ENCODE results near the gene SLC8A1. TPM values are rescaled to one million over a fixed set of nuclear protein-coding genes. Genes with fewer than 3 reads are reported as not detected.

Gene SLC8A1
- total and polyA plus RNA-seq, 10 of the 15 experiments (the other 5 are each of a cell fraction or from before 2014, with no cell fraction given), result under 0.01 to 1.2 (median 0.01) TPM; not detected in 3

DNA sequence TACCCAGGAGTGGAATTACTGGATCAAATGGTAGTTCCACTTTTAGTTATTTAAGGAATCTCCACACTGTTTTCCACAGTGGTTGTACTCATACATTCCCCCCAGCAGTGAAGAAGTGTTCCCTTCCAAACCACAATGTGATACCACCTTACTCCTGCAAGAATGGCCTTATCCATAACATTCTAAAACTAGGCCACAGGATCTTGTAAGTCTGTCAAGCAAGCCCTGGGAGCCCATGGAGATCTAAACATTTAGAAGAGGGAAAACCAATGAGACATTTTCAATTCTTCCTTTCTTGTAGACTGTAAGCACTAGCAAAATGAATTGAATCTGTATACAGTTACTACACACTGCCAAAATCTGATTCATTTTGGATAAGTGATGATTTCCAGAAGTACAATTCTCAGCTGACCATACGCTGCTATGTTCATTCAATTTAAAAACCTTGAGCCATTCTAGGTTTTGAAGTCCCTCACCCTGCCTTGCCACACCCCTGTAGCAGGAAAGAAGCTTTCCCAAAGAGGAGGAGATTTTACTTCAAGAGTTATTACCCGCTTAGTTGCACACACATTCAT, 149.1 kb downstream of the SLC8A1 start:
- RAD21 ChIA-PET (ENCODE audit: unreplicated experiment), result no interaction called here
- FAIRE-seq, result no peak
- Histone ChIP-seq H3K4me1 (ENCODE audit: control insufficient read depth, insufficient read depth, low read length) (no peaks in the 10 kb centered on the region), H3K27me3 (replicated peaks in 1 of 2; ENCODE audit: control insufficient read depth in 2 of 2, insufficient read depth in 2 of 2, low read length in 1 of 2) (no peaks in the 10 kb centered on the region), H3K9me3 (replicated peaks; ENCODE audit: control insufficient read depth, insufficient read depth, low read length) (no peaks in the 10 kb centered on the region), H3K79me2 (ENCODE audit: control insufficient read depth, insufficient read depth, low read length) (no peaks in the 10 kb centered on the region), H3K27ac (ENCODE audit: control insufficient read depth, insufficient read depth) (no peak overlapping the region), H2AFZ (ENCODE audit: control insufficient read depth, low read depth, low read length) (no peak overlapping the region), H3K36me3 (ENCODE audit: control insufficient read depth in 2 of 2, insufficient read depth in 2 of 2, low read length in 1 of 2) (no peaks in the 10 kb centered on the region), H4K20me1 (ENCODE audit: control insufficient read depth, insufficient read depth) (no peaks in the 10 kb centered on the region), H3K4me2 (ENCODE audit: control insufficient read depth, insufficient read depth) (no peak overlapping the region), H3K4me3 (no peak overlapping the region), H3K9ac (ENCODE audit: control insufficient read depth, insufficient read depth, low read length) (no peak overlapping the region)
- CTCF ChIA-PET, result no interaction called here
- TF ChIP-seq PAX8 (IDR thresholded peaks at IDR 0.05), result no peak
- ATAC-seq, result no peak
- WGBS (ENCODE audit: insufficient coverage, insufficient replicate concordance, low lambda C conversion rate, missing lambda C conversion rate), result 15% methylated on average over 2 of the region's 2 CpGs
- in situ Hi-C loops (cut with MboI), result no loop called here
- intact Hi-C loops (cut with micrococcal nuclease; ENCODE audit: unreplicated experiment), result no loop called here
- no peak for DNase-seq (ENCODE audit: low read depth, low spot score)
- POLR2A ChIA-PET, result no interaction called here
- BruUV-seq (replicated peaks), result no TSS peak
- SMC1A ChIA-PET (ENCODE audit: uncharacterized antibody, unreplicated experiment), result no interaction called here

DNA sequence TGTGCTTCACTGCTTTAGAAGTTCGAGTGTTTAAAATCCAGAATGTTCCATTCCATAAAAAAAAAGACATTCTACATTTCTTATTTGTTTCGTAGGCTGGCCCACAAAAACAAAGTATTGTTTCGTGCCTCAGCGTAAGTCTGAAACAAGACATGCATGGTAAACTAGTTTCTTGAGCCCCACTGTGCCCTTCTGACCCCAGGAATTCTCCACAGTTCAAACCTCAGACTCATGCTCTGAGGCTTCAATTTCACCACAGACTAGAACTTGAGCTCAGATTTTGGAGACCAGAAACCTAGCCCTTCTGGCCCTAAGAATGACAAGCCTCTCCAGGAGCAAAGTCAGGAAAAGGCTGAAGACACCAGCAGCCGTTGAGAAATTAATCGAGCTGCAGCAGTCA, 151.5 kb downstream of the SLC8A1 start:
- POLR2A ChIA-PET, result no interaction called here
- Histone ChIP-seq H3K9me3 (replicated peaks; ENCODE audit: control insufficient read depth, insufficient read depth, low read length) (no peaks in the 10 kb centered on the region), H3K27me3 (replicated peaks in 1 of 2; ENCODE audit: control insufficient read depth in 2 of 2, insufficient read depth in 2 of 2, low read length in 1 of 2) (no peaks in the 10 kb centered on the region), H3K4me2 (ENCODE audit: control insufficient read depth, insufficient read depth) (no peak overlapping the region), H3K9ac (ENCODE audit: control insufficient read depth, insufficient read depth, low read length) (no peak overlapping the region), H3K4me1 (ENCODE audit: control insufficient read depth, insufficient read depth, low read length) (no peaks in the 10 kb centered on the region), H3K4me3 (no peak overlapping the region), H4K20me1 (ENCODE audit: control insufficient read depth, insufficient read depth) (no peaks in the 10 kb centered on the region), H2AFZ (ENCODE audit: control insufficient read depth, low read depth, low read length) (no peak overlapping the region), H3K36me3 (ENCODE audit: control insufficient read depth in 2 of 2, insufficient read depth in 2 of 2, low read length in 1 of 2) (no peaks in the 10 kb centered on the region), H3K27ac (ENCODE audit: control insufficient read depth, insufficient read depth) (no peak overlapping the region), H3K79me2 (ENCODE audit: control insufficient read depth, insufficient read depth, low read length) (no peaks in the 10 kb centered on the region)
- CTCF ChIA-PET, result no interaction called here
- TF ChIP-seq SREBF1 (IDR thresholded peaks at IDR 0.05; ENCODE audit: low read length) (no peak), ZBED1 (IDR thresholded peaks at IDR 0.05; ENCODE audit: borderline replicate concordance) (no peak), IRF4 (IDR thresholded peaks at IDR 0.05; ENCODE audit: low read depth, low read length) (no peak), MYB (IDR thresholded peaks at IDR 0.05; ENCODE audit: borderline replicate concordance, low read depth, low read length) (no peak), BCL11A (IDR thresholded peaks at IDR 0.05; ENCODE audit: low read depth, low read length) (no peak), NFYB (IDR thresholded peaks at IDR 0.05; ENCODE audit: insufficient read depth, low read depth, low read length) (no peak)
- TF ChIP-seq, protein P1, sequence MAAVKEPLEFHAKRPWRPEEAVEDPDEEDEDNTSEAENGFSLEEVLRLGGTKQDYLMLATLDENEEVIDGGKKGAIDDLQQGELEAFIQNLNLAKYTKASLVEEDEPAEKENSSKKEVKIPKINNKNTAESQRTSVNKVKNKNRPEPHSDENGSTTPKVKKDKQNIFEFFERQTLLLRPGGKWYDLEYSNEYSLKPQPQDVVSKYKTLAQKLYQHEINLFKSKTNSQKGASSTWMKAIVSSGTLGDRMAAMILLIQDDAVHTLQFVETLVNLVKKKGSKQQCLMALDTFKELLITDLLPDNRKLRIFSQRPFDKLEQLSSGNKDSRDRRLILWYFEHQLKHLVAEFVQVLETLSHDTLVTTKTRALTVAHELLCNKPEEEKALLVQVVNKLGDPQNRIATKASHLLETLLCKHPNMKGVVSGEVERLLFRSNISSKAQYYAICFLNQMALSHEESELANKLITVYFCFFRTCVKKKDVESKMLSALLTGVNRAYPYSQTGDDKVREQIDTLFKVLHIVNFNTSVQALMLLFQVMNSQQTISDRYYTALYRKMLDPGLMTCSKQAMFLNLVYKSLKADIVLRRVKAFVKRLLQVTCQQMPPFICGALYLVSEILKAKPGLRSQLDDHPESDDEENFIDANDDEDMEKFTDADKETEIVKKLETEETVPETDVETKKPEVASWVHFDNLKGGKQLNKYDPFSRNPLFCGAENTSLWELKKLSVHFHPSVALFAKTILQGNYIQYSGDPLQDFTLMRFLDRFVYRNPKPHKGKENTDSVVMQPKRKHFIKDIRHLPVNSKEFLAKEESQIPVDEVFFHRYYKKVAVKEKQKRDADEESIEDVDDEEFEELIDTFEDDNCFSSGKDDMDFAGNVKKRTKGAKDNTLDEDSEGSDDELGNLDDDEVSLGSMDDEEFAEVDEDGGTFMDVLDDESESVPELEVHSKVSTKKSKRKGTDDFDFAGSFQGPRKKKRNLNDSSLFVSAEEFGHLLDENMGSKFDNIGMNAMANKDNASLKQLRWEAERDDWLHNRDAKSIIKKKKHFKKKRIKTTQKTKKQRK (IDR thresholded peaks at IDR 0.05; ENCODE audit: low read depth, low read length), result no peak
- TF ChIP-seq, protein P2, sequence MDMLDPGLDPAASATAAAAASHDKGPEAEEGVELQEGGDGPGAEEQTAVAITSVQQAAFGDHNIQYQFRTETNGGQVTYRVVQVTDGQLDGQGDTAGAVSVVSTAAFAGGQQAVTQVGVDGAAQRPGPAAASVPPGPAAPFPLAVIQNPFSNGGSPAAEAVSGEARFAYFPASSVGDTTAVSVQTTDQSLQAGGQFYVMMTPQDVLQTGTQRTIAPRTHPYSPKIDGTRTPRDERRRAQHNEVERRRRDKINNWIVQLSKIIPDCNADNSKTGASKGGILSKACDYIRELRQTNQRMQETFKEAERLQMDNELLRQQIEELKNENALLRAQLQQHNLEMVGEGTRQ (IDR thresholded peaks at IDR 0.05; ENCODE audit: borderline replicate concordance, low read depth, low read length), result no peak
- TF ChIP-seq, protein P3, sequence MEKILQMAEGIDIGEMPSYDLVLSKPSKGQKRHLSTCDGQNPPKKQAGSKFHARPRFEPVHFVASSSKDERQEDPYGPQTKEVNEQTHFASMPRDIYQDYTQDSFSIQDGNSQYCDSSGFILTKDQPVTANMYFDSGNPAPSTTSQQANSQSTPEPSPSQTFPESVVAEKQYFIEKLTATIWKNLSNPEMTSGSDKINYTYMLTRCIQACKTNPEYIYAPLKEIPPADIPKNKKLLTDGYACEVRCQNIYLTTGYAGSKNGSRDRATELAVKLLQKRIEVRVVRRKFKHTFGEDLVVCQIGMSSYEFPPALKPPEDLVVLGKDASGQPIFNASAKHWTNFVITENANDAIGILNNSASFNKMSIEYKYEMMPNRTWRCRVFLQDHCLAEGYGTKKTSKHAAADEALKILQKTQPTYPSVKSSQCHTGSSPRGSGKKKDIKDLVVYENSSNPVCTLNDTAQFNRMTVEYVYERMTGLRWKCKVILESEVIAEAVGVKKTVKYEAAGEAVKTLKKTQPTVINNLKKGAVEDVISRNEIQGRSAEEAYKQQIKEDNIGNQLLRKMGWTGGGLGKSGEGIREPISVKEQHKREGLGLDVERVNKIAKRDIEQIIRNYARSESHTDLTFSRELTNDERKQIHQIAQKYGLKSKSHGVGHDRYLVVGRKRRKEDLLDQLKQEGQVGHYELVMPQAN (conservative IDR thresholded peaks at IDR 0.05), result no peak
- intact Hi-C loops (cut with micrococcal nuclease; ENCODE audit: unreplicated experiment) (no loop called here), in situ Hi-C loops (cut with MboI) (no loop called here)
- 54% methylated on average over 6 of the region's 6 CpGs for whole genome bisulfite sequencing (ENCODE audit: insufficient coverage, insufficient replicate concordance, low lambda C conversion rate, missing lambda C conversion rate)
- FAIRE-seq, result no peak
- RAD21 ChIA-PET (ENCODE audit: unreplicated experiment), result no interaction called here
- SMC1A ChIA-PET (ENCODE audit: uncharacterized antibody, unreplicated experiment), result no interaction called here
- no peak for ATAC-seq
- DNase-seq (ENCODE audit: low read depth, low spot score), result no peak
- BruUV-seq (replicated peaks), result no TSS peak

All from GM12878 (cell line).